GM19351 (cell line): ENCODE measurements around the gene IGF2R.
"Not testable (repeated sequence)": the region's sequence is repeated elsewhere in the genome, so short reads cannot be mapped to it uniquely, and the experiment has no call there.

Experiments used
- ATAC-seq: cut with Tn5 transposase; IDR thresholded peaks from one replicate; pipeline ENCODE4 v1.9.1; 2021; ENCODE audit warnings: mild to moderate bottlenecking, moderate library complexity; ENCODE audit not compliant: unreplicated experiment

The IGF2R gene

DNA sequence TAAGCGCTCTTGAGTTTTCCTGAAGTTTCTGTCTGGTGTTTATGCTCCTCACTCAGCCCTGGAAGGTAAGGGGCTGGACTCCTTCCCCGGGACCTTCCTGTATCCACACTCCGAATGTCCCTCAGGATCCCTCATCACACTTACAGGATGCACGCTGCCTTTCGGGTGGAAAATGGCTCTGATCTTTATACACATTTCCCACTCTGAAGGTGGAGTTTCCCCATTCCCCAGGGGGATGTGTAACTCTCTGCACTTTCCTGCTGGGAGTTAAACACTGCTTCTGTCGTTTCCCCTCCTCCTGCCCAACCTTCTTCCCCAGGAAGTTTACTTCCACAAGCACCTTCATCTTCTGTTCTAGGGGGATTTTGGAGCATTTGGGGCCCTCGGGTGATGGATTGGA is 17.1 kb upstream of the IGF2R start:
- no peak for ATAC-seq

DNA sequence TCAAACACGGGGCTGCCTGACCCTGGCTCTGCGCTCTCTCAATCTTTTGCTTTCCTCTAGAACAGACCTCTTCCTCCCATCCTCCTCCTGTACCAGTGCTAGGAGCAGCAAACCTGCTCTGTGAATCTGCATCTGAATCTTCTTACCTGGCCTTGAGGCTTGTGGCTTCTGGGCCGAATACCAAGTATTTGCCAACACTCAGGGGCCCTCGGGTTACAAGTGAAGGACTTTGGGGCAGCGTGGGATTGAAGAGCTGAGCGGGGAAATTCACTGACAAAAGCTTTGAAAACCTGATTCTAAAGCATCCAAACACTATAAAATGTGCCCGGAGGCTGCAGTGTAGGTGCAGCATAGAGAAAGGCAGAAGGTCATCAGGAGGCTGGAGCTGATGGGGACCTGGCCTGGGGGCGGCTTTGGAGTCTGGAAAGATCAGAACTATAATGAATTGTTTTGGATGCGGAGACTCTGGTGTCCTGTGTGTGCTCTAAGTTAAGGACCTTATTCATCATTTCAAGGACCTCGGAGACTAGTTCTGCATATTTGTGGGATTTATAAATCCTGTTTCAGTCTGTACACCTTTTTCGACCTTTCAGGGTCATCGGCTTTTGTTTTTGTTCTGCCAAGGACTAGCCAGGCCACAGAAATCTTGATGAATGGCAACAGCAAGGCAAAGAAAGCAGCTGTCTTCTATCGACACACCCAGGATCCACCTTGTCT is 16.4 kb upstream of the IGF2R start:
- ATAC-seq = no peak

DNA sequence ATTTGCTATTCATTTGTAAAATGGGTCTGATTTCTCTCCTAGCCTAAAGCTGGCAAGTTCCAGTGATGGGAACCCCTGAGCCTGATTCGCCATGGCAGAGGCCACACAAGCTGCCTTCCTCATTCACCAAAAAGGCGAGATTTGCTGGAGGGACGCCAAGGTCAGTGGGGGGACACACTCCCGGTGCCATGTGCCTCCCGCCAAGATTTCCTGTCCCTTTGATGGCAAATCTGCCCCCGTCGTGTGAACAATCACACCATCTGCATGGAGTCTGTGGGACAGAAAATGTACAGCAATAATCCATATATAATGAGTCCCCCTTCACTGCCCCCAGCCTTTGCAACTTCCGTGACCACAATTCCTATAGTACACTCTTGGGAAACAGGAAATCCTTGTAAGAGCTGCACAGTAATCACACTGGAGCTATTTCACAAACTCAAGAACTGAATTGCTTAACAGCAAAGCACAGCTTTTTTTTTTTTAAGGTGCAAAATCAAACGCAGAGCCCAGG is 15.7 kb upstream of the IGF2R start:
- no peak for ATAC-seq

DNA sequence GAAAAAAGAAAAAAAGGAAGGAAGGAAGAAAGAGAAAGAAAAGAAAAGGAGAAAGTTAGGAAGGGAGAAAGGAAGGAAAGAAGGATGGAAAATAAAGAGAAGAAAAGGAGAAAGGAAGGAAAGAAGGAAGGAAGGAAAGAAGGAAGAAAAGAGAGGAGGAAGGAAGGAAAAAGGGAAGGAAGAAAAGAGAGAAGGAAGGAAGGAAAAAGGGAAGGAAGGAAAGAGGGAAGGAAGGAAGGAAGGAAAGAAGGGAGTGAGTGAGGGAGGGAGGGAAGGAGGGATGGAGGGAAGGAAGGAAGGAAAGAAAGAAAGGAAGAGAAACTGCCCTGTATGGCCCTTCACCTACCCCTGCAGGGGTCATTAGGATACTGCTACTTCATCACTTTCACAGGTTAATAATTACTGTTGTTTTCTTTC is 12.9 kb upstream of the IGF2R start:
- ATAC-seq = no peak

DNA sequence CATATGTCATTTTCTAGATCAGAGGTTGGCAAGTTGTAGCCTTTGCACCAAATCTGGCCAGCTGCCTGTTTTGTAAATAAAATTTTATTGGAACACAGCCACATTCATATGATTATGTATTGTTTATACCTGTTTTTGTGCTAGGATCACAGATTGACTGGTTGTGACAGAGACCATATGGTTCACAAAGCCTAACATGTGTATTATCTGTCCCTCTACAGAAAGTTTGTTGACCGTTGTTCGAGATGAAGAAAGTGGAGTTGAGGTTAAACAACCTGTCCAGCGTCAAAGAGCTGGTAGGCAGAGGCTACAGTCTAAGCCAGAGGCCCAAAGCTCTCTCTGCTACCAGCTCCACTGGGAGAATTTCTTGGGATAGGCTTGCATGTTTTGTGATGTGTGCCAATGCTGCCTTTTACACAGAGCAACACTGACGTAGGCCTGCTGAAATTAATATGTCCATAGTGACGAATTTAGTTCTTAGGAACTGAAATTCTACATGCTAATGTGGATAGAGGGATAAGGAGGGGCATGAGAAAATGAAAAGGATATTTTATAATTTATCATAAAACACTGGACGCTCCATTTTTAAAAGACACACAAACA is 11.7 kb upstream of the IGF2R start:
- no peak for ATAC-seq

DNA sequence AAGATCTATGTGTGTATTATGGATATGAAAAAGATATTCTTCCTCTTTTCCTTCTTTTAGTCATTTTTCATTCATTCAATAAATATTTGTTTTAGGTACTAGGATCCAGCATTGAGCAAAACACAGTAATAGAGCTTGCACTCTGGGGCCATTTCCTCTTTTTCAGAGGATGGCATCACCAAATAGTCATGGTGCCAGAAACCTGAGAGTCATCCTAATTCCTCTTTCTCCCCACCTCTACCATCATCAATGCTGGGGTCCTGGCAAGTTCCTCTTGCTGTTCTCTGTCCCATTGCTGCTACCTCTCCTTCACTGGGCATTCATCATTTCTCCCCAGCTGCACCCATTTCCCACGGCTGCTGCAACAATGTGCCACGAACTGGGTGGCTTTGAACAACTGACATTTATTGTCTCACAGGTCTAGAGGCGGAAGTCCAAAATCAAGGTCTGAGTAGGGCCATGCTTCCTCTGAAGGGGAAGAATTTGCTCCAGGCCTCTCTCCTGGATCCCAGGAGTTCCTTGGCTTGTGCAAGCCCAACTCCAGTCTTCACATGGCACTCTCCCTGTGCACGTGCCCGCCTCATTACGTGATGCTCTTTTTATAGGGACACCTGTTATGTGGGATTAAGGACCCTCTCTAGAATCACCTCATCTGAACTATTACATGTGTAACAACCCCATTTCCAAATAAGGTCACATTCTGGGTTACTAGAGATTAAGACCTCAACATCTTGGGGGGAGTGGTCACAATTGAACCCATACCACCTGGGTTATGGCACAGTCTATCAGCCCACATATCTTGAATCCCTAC is 9.5 kb upstream of the IGF2R start:
- ATAC-seq = peak; percentile 82

DNA sequence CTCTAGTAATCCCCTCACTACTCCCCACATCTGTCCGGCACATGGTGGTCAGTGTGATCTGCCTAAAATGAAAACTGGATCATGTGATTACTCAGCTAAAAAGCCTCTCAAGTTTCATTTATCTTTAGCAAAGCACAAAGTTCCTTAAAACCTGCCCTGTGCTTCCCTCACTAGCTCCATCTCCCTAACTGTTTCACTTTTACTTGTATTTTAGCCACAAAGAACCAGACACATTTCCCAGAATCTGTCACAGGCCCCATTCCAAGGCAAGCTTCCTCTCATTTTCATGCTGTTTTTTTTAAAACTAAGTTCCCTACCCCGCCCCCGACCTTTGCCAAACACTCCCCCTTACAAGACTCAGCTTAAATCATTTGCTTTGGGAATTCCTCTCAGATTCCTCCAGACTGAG is 8.9 kb upstream of the IGF2R start:
- ATAC-seq = no peak

DNA sequence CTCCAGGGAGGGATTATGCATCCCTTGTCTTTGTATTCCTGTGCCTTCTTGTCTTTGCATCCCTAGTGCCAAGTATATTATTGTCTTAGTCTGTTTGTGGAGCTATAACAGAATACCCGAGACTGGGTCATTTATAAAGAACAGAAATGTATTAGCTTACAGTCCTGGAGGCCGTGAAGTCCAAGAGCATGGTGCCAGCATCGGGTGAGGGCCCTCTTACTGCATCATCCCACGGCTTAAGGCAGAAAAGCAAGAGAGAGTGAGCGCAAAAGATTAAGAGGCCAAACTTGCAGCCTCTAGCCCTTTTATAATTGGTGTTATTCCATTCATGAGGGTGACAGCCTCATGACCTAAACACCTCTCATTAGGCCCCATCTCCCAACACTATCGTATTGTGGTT is 8.4 kb upstream of the IGF2R start:
- ATAC-seq = no peak

DNA sequence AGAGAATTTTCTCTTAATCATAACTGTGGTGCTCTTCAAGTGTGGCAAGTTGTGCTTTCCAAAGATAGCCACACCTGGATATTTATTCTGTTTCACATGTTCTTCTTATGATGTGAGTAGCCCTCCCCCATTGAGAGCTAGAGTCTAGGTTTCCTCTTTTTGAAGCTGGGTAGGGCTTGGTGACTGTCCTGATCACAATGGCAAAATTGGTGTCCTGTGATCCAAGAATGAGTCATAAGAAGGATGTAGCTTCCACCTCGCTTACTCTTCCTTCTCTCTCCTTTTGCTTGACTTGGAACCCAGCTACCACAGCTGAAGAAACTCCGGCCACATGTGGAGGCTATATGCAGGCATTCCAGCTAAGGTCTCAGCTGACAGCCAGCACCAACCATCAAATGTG is 7.4 kb upstream of the IGF2R start:
- no peak for ATAC-seq

DNA sequence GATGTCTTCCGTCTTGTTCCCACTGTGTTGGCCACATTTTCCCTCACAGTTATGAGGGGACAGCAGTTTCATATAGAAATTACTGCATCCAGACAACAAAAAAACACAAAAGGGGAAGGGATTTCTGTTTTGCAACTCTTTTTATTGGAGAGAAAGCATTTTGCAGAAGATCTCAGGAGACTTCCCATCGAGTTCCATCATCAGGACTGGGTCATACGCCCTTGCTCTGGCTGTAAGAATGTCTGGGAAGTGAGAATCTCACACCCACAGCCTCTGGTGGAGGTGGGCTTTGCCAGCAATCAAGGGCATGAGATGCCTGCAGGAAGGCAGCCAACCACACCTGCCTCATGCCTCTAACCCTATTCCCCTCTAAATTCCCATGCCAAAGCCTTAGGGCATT is 5.8 kb upstream of the IGF2R start:
- no peak for ATAC-seq

DNA sequence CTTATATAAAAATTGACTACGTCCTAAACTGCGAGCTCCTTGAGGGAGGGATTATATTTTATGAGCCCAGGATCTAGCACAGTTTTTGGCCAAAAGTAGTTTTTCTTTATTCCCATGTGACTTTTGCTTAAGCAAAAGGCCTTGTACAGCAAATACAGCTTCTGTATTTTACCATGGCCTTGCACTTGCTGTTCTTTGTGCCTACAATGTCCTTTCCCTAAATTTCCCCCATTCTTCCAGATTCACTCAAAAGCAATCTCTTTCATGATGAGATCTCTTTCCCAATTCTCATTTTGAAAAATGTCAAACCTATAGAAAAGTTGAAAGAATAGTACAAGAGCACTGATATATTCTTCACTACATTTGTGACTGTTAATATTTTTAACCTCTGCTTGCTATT is 4.8 kb upstream of the IGF2R start:
- no peak for ATAC-seq

DNA sequence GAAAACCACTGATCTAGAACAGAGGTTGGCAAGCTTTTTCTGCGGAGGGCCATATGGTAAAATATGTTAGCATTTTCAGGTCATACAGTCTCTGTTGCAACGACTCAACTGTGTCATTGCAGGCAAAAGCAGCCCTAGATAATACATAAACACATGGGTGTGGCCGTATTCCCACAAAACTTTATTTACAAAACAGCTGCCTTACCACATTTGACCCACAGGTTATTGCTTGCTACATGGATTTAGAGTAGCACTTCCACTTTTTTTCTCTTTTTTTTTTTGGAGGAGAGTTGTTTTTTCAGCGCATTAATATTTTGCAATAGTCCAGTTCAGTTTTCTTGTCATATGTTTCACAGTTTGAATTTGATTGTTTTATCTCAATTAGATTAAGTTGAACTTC is 2.5 kb upstream of the IGF2R start:
- ATAC-seq = no peak

DNA sequence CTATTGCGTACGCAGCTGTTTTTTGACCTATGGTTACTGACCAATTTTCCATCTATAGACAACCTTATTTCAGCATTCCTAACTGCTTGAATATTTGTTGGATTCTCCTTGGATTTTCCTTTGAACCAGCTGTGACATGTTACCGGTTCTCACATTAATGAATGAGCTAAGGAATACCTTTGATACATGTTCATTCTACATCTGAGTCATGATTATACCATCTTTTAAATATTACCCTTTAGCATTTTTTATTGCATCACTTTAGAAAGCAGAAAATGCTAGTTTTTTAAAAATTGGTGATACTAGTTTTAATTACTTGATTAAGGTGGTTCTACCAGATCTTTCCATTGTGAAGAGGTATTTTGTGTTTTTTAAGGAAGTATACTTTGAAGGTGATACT is 1.9 kb upstream of the IGF2R start:
- no peak for ATAC-seq

DNA sequence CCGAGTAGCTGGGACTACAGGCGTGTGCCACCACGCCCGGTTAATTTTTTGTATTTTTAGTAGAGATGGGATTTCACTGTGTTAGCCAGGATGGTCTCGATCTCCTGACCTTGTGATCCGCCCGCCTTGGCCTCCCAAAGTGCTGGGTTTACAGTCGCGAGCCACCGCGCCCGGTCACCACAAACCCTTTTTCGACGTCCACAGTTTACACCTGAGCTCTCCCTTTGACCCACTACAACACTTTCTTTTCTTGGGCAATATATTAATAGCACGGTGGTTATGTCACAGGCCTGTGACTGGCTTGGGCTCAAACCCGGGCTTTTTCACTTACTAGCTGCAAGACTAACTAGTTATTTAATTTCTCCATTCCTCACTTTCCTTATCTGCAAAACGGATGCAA is 1.3 kb upstream of the IGF2R start:
- ATAC-seq = not testable (repeated sequence)

DNA sequence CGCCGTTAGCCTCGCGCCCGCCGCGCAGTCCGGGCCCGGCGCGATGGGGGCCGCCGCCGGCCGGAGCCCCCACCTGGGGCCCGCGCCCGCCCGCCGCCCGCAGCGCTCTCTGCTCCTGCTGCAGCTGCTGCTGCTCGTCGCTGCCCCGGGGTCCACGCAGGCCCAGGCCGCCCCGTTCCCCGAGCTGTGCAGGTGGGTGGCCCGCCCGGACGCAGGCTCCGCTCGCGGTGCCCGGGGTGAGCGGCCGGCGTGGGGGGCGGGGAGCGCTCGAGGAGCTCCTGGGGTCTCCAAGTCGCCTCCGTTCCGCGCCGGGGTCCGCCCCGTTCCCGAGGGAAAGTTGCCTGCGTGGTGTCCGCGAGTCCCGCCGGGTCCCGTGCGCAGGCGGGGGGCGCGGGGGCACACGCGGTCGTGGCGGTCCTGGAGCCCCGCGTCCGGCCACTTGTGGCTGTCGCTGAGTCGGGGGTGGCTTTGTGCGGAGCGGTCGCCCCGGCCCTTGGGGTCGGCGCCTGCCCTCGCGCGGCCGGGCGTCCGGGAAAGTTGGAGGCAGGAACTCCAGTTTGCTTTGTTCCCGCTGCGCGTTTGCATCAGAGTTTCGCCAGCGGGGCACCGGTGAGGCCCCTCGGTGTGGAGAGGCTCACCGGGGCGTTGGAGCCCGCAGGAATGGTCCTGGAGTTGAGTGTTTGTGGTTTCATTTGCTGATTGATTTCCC is 476 bp downstream of the IGF2R start:
- peak; percentile 31 for ATAC-seq

DNA sequence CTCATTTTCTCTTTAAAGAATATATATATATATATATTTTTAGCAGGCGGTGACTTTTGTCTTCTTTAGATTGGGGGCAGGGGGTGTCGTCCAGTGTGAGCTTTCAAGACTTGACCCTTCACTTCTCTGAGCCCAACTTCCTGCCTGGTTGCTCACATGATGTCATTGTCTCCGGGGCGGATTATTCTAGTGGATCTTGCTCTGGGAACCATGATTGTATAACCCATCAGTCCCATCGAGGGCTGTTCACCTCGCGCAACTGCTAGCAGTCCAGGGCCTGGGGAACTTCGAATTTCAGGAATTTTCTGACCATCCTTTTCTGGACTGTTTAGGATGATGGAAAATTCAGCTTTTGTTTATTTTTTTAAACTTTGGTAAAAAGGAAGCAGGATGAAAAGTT is 1.0 kb downstream of the IGF2R start:
- ATAC-seq = peak; percentile 39

DNA sequence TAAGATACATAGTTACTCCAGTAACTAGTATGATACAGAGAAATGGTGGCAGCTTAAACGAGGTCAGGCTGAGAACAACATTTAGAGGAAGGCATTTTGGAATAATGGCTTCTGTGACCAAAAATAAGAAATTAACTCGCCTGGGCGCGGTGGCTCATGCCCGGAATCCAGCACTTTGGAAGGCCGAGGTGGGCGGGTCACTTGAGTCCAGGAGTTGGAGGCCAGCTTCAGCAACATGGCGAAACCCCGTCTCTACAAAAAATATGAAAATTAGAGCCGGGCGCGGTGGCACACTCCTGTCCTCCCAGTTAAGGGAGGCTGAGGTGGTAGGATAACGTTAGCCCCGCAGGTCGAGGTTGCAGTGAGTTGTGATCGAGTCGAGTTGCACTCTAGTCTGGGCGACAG is 1.8 kb downstream of the IGF2R start:
- ATAC-seq = no peak

DNA sequence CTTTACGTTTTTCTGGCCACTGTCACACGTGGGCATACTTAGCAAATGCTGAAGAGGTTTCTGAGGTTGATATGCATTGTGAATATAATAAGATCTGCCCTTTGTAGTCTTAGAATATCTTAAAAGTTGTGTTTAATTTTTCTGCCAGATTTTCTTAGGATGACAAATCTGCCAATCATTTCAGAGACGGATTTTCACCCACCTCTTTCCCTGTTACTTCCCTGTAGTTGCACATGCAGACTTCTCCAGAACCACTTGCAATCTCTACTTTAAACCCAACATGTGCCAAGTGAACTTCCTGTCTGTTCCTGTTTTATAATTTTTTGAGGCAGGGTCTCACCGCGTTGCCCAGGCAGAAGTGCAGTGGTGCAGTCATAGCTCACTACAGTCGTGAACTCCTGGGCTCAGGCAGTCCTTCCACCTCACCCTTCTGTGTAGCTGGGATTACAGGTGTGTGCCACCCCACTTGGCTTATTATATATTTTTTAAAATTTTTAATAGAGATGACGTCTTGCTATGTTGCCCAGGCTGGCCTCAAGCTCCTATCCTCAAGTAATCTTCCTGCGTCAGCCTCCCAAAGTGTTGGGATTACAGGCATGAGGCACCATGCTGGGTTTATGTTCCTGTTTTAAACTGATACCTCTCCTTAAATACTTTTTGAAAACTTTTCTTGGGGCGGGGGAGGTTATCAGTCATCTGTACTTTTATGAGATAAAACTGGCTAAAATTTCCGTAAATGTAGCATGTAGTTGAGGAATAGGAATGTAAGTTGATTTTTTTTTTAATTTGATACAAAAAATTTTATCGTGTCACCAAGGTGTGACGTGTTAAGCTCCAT is 2.7 kb downstream of the IGF2R start:
- no peak for ATAC-seq

DNA sequence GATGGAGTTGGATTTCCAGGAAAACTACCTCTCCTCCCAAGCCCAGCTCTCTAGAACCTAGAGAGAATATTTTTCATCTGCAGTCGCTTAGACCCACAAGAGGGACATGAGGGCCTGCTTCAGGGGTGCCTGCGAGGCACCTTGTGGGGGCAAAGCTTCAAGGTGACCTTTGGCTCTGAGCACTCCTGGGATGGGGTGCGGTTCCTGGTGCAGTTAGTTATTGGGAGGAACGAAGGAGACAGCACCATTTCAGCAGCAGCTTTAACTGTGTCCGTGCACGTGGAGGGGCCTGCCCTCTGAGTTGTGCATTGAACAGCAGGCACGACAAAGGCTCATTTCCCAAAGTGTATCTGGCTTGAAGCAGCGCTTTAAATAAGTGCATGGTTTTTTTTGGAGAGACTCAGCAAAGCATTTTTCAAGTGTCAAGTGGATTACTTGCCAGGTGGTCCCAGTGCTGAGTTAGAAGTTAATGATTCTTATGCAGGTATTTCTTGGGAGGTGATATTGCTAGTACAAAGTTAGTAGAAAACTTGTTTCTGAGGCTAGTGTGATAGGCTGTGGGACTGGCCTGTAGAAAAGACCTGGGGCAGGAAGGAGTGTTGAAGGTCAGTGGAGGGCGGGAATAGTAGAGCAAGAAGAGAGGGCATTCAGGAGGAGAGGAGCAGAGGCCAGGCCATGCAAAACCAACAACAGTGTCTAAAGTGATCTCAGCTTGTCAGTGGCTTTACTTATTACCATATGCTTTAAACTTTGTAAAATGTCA is 3.8 kb downstream of the IGF2R start:
- ATAC-seq = no peak

DNA sequence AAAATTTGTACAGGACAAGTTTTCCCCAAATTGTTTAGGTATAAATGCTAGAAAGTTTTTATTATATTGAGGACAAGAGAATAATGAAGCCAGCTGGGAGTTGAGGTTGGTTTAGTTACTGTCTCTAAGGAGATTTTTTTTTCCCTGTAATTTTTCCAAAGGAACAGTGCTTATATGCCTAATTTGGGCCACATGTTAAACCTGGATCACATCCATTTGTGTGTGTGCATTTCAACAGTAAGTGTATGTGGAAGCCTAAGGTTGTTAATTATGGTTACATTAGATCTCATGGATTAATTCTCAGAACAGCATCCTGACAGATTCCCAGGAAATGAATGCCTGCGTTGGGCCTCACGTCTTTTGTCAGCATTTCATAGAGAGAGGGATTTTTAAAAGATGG is 4.5 kb downstream of the IGF2R start:
- ATAC-seq = no peak
